K562 (cell line): Measurements from ENCODE around the gene TM4SF5. TPM values are rescaled to one million over a fixed set of nuclear protein-coding genes. Genes with fewer than 3 reads are reported as not detected.
A peak's percentile ranks its signal among the peaks of the same experiment; 100 is the strongest.

Experiments
- CBX3 ChIP-seq, 2 experiments: IDR thresholded peaks; 1 replicate in 1 of 2; 2 replicates in 1 of 2; pipeline ENCODE4 v1.6.1; 2012; ENCODE audit warnings: inconsistent platforms in 2 of 2, low read length in 2 of 2, borderline replicate concordance in 1 of 2, control low read depth in 1 of 2
- CBX8 ChIP-seq: fragments of 200-600 bp; sonication (generic); IDR thresholded peaks from 2 replicates; pipeline ENCODE4 v1.6.1; 2012; ENCODE audit warnings: borderline replicate concordance, mixed run types, low read depth, mild to moderate bottlenecking, moderate library complexity, mixed read lengths, low read length, control low read depth, inconsistent platforms; ENCODE audit not compliant: poor library complexity, severe bottlenecking; ENCODE audit errors: extremely low read depth
- FIP1L1 ChIP-seq: fragments of 200-400 bp; formaldehyde crosslinking; IDR thresholded peaks from 2 replicates; pipeline ENCODE4 v1.6.1; 2018; ENCODE audit warnings: mild to moderate bottlenecking, low read depth, low read length; ENCODE audit not compliant: poor library complexity, severe bottlenecking
- HCFC1 ChIP-seq: IDR thresholded peaks from 2 replicates; pipeline ENCODE4 v1.6.1; 2012; ENCODE audit warnings: low read depth, low read length, improper control_type of control experiment
- HMG20A ChIP-seq: fragments of 450-650 bp; formaldehyde crosslinking; conservative IDR thresholded peaks from 2 replicates; pipeline ENCODE4 v1.4.0; 2020; ENCODE audit warnings: mild to moderate bottlenecking, mixed read lengths
- IRF1 ChIP-seq: sonication (generic); formaldehyde crosslinking; IDR thresholded peaks from 2 replicates; pipeline ENCODE4 v1.8.0; 2022; ENCODE audit warnings: missing genetic modification reagents, mild to moderate bottlenecking, borderline replicate concordance
- SMAD4 ChIP-seq: fragments of 250-450 bp; sonication (Bioruptor Pico); conservative IDR thresholded peaks from 2 replicates; pipeline ENCODE4 v1.8.0; 2021; ENCODE audit warnings: inconsistent platforms, mild to moderate bottlenecking, moderate library complexity
- SMARCC2 ChIP-seq: fragments of 450-650 bp; IDR thresholded peaks from 2 replicates; pipeline ENCODE4 v1.6.1; 2017; ENCODE audit warnings: antibody characterized with exemption, moderate library complexity, mild to moderate bottlenecking, low read depth
- TGIF2 ChIP-seq: sonication (generic); formaldehyde crosslinking; IDR thresholded peaks from 2 replicates; pipeline ENCODE4 v1.8.1; 2022; ENCODE audit warnings: mild to moderate bottlenecking, missing genetic modification reagents, moderate library complexity
- TOE1 ChIP-seq, 2 experiments: fragments of 450-650 bp in 1 of 2; sonication (generic) in 1 of 2; formaldehyde crosslinking in 1 of 2; IDR thresholded peaks; 2 replicates each; pipeline versions ENCODE4 v1.7.1 to v1.8.0; 2016 to 2022; ENCODE audit warnings: borderline replicate concordance in 2 of 2, mild to moderate bottlenecking in 2 of 2, antibody characterized with exemption in 1 of 2, inconsistent platforms in 1 of 2, low read depth in 1 of 2, missing genetic modification reagents in 1 of 2, moderate library complexity in 1 of 2
- ZBTB11 ChIP-seq, 3 experiments: fragments of 200-800 bp in 1 of 3; fragments of 250-450 bp in 1 of 3; fragments of 450-650 bp in 1 of 3; sonication (Bioruptor Pico) in 1 of 3; sonication (Bioruptor generic) in 1 of 3; formaldehyde crosslinking in 1 of 3; IDR thresholded peaks; 2 replicates each; pipeline versions ENCODE4 v1.6.1 to v1.8.0; 2016 to 2022; ENCODE audit warnings: mild to moderate bottlenecking in 2 of 3, missing genetic modification characterization in 2 of 3, missing compliant biosample characterization in 1 of 3, moderate library complexity in 1 of 3
- ZBTB49 ChIP-seq: sonication (generic); formaldehyde crosslinking; IDR thresholded peaks from 2 replicates; pipeline ENCODE4 v1.8.0; 2022; ENCODE audit warnings: missing genetic modification reagents, mild to moderate bottlenecking, borderline replicate concordance
- ZFP36 ChIP-seq: fragments of 150-350 bp; IDR thresholded peaks from 2 replicates; pipeline ENCODE4 v1.6.1; 2018; ENCODE audit warnings: low read length, low read depth; ENCODE audit not compliant: partially characterized antibody
- ZNF707 ChIP-seq: fragments of 250-450 bp; sonication (Bioruptor Pico); conservative IDR thresholded peaks from 2 replicates; pipeline ENCODE4 v1.8.0; 2022; ENCODE audit warnings: inconsistent platforms, mild to moderate bottlenecking, moderate library complexity
- ZNF740 ChIP-seq, 3 experiments: fragments of 200-800 bp in 1 of 3; sonication (Bioruptor generic) in 1 of 3; sonication (generic) in 1 of 3; formaldehyde crosslinking in 1 of 3; IDR thresholded peaks; 2 replicates each; pipeline versions ENCODE4 v1.6.1 to v1.8.0; 2016 to 2022; ENCODE audit warnings: mild to moderate bottlenecking in 2 of 3, missing compliant biosample characterization in 2 of 3, missing genetic modification characterization in 2 of 3, missing genetic modification reagents in 1 of 3
- polyA plus RNA-seq, 8 experiments: library from polyadenylated mRNA; depleted of rRNA in 4 of 8; stranded (reverse) in 5 of 8; unstranded in 3 of 8; fragments of >200 nt; fragmentation: Nextera tagmentation in 2 of 8; fragmentation: Illumina TruSeq in 1 of 8; extraction: Ambion mirVana in 2 of 8; extraction: Trizol in 1 of 8; gene quantifications; 2 replicates each; pipeline versions ENCODE4 v1.2.1 to v1.2.3, GENCODE V29; 2011 to 2014; ENCODE audit warnings: inconsistent platforms in 1 of 8, missing spikeins in 1 of 8
- total RNA-seq, 7 experiments: library from RNA; depleted of rRNA in 6 of 7; stranded (reverse); fragments of >200 nt in 6 of 7; fragmentation: Illumina TruSeq in 2 of 7; extraction: Trizol in 2 of 7; gene quantifications; 2 replicates each; pipeline versions ENCODE4 v1.2.1 to v1.2.3, GENCODE V29; 2011 to 2021; ENCODE audit warnings: low replicate concordance in 1 of 7

Gene TM4SF5
- total and polyA plus RNA-seq, 9 of the 15 experiments (the other 6 are each of a cell fraction or from before 2014, with no cell fraction given) = not detected

DNA sequence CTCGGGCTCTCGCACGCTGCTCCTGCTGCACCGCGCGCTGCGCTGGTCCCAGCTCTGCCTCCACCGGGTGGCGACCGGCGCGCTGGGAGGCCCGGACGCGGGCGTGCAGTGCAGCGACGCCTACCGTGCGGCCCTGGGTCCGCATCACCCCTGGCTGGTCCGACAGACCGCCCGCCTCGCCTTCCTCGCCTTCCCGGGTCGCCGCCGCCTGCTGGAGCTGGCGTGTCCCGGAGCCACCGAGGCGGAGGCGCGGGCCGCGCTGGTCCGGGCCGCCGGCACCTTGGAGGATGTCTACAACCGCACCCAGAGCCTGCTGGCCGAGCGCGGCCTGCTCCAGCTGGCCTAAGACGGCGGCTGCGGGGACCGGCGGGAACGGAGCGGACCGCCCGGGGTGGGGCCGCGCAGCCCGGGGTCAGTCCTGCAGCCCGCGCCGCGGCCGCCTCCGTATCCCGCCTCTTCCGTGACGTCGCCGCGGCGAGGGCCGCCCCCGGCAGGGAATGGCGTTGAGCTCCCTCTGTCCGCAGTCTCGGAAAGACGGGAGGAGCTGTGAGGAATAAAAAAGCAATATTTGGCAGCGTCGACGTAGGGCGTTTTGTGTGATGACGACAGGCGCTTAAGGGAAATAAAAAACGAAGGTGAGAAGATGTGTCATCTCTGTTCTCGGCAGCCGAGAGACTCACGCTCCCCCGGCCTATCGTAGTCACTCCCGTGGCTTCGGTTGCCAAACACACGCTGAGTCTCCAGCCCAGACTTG, 18.4 kb downstream of the TM4SF5 start (continued):
- peak; percentile 16 for TF ChIP-seq ZFP36
- TF ChIP-seq TGIF2 (CRISPR knock-in tag) = peak; percentile 84
- peak in 1 of 3 experiments; percentile 63; a peak in 1 of 6 replicates for TF ChIP-seq ZBTB11 (CRISPR knock-in tag; IDR thresholded peaks at IDR 0.05)
- no peak for TF ChIP-seq IRF1 (CRISPR knock-in tag)
- TF ChIP-seq HCFC1 = peak; percentile 55; the same call in 1 of the 2 replicates
- no peak for TF ChIP-seq HMG20A
- TF ChIP-seq ZBTB49 (CRISPR knock-in tag) = no peak
- peak; percentile 59 for TF ChIP-seq FIP1L1
- TF ChIP-seq CBX3 (IDR thresholded peaks at IDR 0.05; ENCODE audit: borderline replicate concordance in 1 of 2, low read length in 2 of 2) = 0 out of 3 replicates have a peak, but pooled peaks of 1 of the 2 experiments have one; percentile 25
- 0 out of 2 replicates have a peak, but pooled peaks have one; percentile 44 for TF ChIP-seq ZNF740 (CRISPR knock-in tag; IDR thresholded peaks at IDR 0.05)
- TF ChIP-seq ZNF740 (tag; IDR thresholded peaks at IDR 0.05) = no peak
- no peak for TF ChIP-seq SMARCC2
- TF ChIP-seq CBX8 = no peak
- peak; percentile 83 for TF ChIP-seq SMAD4 (CRISPR knock-in tag)
- no peak for TF ChIP-seq ZNF707 (CRISPR knock-in tag)
- TF ChIP-seq TOE1 (IDR thresholded peaks at IDR 0.05; ENCODE audit: borderline replicate concordance) = no peak
- 0 out of 2 replicates have a peak, but pooled peaks have one; percentile 39 for TF ChIP-seq TOE1 (CRISPR knock-in tag; IDR thresholded peaks at IDR 0.05; ENCODE audit: borderline replicate concordance, low read depth)
